ENCODE data around the gene THEMIS2. TPM values are rescaled to one million over a fixed set of nuclear protein-coding genes. Genes with fewer than 3 reads are reported as not detected.

The THEMIS2 gene
- total and polyA plus RNA-seq, 10 of the 15 experiments (the other 5 are each of a cell fraction or from before 2014, with no cell fraction given): 9.1 to 114 (median 38.3) TPM

DNA sequence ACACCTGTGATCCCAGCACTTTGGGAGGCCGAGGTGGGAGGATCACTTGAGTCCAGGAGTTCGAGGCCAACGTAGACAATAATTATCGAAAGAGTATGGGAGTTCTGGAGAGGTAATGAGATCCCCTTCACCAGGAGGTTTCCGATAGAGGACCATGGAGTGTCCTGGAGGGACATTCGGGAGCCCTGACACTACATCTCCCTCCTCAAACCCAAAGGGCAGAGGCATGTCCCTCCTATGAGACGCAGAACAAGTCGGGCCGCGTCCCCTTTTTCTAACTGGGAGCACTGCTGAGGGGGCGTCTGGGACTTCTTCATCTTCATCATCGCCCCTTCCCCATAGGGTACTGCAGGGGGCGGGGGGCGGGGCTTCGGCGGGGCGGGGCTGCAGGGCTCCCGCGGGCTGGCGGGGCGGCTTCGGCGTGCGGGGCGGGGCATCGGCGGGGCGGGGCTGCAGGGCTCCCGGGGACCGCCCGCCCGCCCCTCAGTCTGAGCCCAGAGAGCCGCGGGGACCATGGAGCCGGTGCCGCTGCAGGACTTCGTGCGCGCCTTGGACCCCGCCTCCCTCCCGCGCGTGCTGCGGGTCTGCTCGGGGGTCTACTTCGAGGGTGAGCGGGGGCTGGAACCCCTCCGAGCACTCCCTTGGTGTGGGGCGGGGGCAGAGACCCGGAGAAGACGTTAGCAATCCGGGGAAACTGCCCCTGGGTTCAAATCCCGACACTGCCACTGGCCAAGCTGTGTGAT, at the start of gene THEMIS2 (continued):
- TF ChIP-seq, protein P1, sequence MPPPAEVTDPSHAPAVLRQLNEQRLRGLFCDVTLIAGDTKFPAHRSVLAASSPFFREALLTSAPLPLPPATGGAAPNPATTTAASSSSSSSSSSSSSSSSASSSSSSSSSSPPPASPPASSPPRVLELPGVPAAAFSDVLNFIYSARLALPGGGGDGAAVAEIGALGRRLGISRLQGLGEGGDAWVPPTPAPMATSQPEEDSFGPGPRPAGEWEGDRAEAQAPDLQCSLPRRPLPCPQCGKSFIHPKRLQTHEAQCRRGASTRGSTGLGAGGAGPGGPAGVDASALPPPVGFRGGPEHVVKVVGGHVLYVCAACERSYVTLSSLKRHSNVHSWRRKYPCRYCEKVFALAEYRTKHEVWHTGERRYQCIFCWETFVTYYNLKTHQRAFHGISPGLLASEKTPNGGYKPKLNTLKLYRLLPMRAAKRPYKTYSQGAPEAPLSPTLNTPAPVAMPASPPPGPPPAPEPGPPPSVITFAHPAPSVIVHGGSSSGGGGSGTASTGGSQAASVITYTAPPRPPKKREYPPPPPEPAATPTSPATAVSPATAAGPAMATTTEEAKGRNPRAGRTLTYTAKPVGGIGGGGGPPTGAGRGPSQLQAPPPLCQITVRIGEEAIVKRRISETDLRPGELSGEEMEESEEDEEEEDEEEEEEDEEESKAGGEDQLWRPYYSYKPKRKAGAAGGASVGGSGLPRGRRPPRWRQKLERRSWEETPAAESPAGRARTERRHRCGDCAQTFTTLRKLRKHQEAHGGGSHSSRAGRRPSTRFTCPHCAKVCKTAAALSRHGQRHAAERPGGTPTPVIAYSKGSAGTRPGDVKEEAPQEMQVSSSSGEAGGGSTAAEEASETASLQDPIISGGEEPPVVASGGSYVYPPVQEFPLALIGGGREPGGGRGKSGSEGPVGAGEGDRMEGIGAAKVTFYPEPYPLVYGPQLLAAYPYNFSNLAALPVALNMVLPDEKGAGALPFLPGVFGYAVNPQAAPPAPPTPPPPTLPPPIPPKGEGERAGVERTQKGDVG (CRISPR knock-in tag; IDR thresholded peaks at IDR 0.05): no peak
- TF ChIP-seq MTA3 (IDR thresholded peaks at IDR 0.05; ENCODE audit: borderline replicate concordance, low read length): no peak

DNA sequence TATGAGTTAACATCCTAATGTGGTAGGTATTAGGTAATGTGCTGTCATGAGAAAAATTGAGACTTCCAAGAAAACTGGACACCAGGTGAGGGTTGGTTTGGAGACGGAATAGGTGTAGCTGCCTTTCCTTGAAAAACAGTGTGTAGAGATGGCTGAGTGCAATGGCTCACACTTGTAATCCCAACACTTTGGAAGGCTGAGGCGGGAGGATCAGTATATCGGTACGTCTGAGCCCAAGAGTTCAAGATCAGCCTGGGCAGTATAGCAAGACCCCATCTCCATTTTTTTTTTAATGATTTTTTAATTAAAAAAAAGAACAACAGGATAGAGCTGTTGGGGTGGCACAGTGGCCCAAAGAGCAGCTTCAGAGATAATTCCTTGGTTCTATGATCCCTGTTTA, 48.6 kb upstream of the THEMIS2 start:
- ATAC-seq (no peak), DNase-seq (ENCODE audit: low read depth, low spot score) (no peak), FAIRE-seq (no peak)
- intact Hi-C loops (cut with micrococcal nuclease; ENCODE audit: unreplicated experiment): no loop called here
- ChIA-PET SMC1A (ENCODE audit: uncharacterized antibody, unreplicated experiment) (no interaction called here), CTCF (no interaction called here), RAD21 (ENCODE audit: unreplicated experiment) (interaction anchor here (1.6 kb wide), 1 partner anchor 152 kb away, joined by 3 read pairs; the partner anchor contains the start of gene IFI6), POLR2A (no interaction called here)
- Histone ChIP-seq H2AFZ (ENCODE audit: control insufficient read depth, low read depth, low read length) (no peak overlapping the region), H3K27ac (ENCODE audit: control insufficient read depth, insufficient read depth) (no peak overlapping the region), H3K36me3 (ENCODE audit: control insufficient read depth in 2 of 2, insufficient read depth in 2 of 2, low read length in 1 of 2) (peaks cover 5 to 7% of the 10 kb centered on the region in 2 experiments), H3K9ac (ENCODE audit: control insufficient read depth, insufficient read depth, low read length) (no peak overlapping the region), H4K20me1 (ENCODE audit: control insufficient read depth, insufficient read depth) (no peaks in the 10 kb centered on the region), H3K4me3 (no peak overlapping the region), H3K4me2 (ENCODE audit: control insufficient read depth, insufficient read depth) (no peak overlapping the region), H3K9me3 (replicated peaks; ENCODE audit: control insufficient read depth, insufficient read depth, low read length) (no peaks in the 10 kb centered on the region), H3K27me3 (replicated peaks in 1 of 2; ENCODE audit: control insufficient read depth in 2 of 2, insufficient read depth in 2 of 2, low read length in 1 of 2) (no peaks in the 10 kb centered on the region), H3K79me2 (ENCODE audit: control insufficient read depth, insufficient read depth, low read length) (no peaks in the 10 kb centered on the region), H3K4me1 (ENCODE audit: control insufficient read depth, insufficient read depth, low read length) (no peaks in the 10 kb centered on the region)
- 98% methylated on average over 4 of the region's 4 CpGs for WGBS (ENCODE audit: insufficient coverage, insufficient replicate concordance, low lambda C conversion rate, missing lambda C conversion rate)
- in situ Hi-C loops (cut with MboI): no loop called here
- TSS peak; percentile 49 for BruUV-seq (replicated peaks)
- TF ChIP-seq FOS (IDR thresholded peaks at IDR 0.05; ENCODE audit: borderline replicate concordance, extremely low read depth, insufficient read length) (no peak), ZNF217 (IDR thresholded peaks at IDR 0.05) (no peak), HDAC2 (IDR thresholded peaks at IDR 0.05) (no peak), MXI1 (IDR thresholded peaks at IDR 0.05; ENCODE audit: low read depth, low read length) (no peak), JUNB (IDR thresholded peaks at IDR 0.05) (no peak), EP300 (IDR thresholded peaks at IDR 0.05; ENCODE audit: borderline replicate concordance in 1 of 2, control insufficient read depth in 1 of 2, low read depth in 2 of 2, low read length in 2 of 2) (no peak), ZNF622 (IDR thresholded peaks at IDR 0.05) (no peak), CHD2 (IDR thresholded peaks at IDR 0.05; ENCODE audit: borderline replicate concordance, low read depth, low read length) (no peak), TARDBP (IDR thresholded peaks at IDR 0.05; ENCODE audit: borderline replicate concordance) (no peak), BHLHE40 (IDR thresholded peaks at IDR 0.05; ENCODE audit: borderline replicate concordance in 1 of 2, low read depth in 2 of 2, low read length in 1 of 2) (no peak), KDM1A (IDR thresholded peaks at IDR 0.05; ENCODE audit: borderline replicate concordance) (no peak), SUPT20H (IDR thresholded peaks at IDR 0.05; ENCODE audit: borderline replicate concordance, control insufficient read depth, low read depth, low read length) (no peak), TCF12 (IDR thresholded peaks at IDR 0.05; ENCODE audit: low read depth, low read length) (no peak), TBL1XR1 (IDR thresholded peaks at IDR 0.05; ENCODE audit: low read depth, low read length) (no peak)
- TF ChIP-seq, protein P2, sequence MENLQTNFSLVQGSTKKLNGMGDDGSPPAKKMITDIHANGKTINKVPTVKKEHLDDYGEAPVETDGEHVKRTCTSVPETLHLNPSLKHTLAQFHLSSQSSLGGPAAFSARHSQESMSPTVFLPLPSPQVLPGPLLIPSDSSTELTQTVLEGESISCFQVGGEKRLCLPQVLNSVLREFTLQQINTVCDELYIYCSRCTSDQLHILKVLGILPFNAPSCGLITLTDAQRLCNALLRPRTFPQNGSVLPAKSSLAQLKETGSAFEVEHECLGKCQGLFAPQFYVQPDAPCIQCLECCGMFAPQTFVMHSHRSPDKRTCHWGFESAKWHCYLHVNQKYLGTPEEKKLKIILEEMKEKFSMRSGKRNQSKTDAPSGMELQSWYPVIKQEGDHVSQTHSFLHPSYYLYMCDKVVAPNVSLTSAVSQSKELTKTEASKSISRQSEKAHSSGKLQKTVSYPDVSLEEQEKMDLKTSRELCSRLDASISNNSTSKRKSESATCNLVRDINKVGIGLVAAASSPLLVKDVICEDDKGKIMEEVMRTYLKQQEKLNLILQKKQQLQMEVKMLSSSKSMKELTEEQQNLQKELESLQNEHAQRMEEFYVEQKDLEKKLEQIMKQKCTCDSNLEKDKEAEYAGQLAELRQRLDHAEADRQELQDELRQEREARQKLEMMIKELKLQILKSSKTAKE (IDR thresholded peaks at IDR 0.05; ENCODE audit: low read depth, poor library complexity, severe bottlenecking): no peak

Data from GM12878 (cell line).